Body of pancreas (tissue), 4 donors: Measurements from ENCODE around the gene UGGT1.

Experiments used
- CTCF ChIP-seq, 7 experiments: fragments of 450-650 bp in 4 of 7; fragments of 200-600 bp in 3 of 7; sonication (generic) in 3 of 7; IDR thresholded peaks; one replicate each; pipeline ENCODE4 v1.5.1; 2016 to 2019; ENCODE audit warnings: antibody characterized with exemption in 7 of 7
- POLR2A ChIP-seq, 3 donors: fragments of 450-650 bp; IDR thresholded peaks; one replicate each; pipeline ENCODE4 v1.6.1; 2016; ENCODE audit warnings: antibody characterized with exemption in 3 of 3, mild to moderate bottlenecking in 2 of 3

GRCh38 chr2:128043041-128043440 lies 48.0 kb upstream of the UGGT1 start:
- TF ChIP-seq CTCF (IDR thresholded peaks at IDR 0.05) (no peak), POLR2A (IDR thresholded peaks at IDR 0.05) (no peak)
